ENCODE results near the gene PARP2. TPM values are rescaled to one million over a fixed set of nuclear protein-coding genes. Genes with fewer than 3 reads are reported as not detected.

PARP2 gene
- total and polyA plus RNA-seq, 9 of the 15 experiments (the other 6 are each of a cell fraction or from before 2014, with no cell fraction given) = 19.7 to 50.5 (median 29.9) TPM

DNA sequence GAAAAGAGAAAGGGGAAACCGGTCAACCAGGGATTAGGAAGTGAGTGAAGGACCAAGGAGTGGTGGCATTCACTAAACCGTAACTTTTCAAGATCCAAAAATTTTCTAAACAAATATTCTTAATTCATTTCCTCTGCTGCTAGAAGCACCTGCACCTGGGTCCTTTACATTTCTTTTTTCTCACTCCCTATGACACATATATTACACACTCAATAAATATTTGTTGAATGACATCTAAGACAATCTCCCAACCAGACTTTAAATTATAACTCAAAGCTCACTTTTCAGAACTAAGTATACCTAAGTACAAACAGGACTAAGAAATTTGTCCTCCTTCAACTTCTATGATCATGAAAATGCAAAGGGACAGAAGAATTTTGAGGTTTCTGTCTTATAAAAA, 48.8 kb upstream of the PARP2 start (continued):
- TF ChIP-seq, protein P1, sequence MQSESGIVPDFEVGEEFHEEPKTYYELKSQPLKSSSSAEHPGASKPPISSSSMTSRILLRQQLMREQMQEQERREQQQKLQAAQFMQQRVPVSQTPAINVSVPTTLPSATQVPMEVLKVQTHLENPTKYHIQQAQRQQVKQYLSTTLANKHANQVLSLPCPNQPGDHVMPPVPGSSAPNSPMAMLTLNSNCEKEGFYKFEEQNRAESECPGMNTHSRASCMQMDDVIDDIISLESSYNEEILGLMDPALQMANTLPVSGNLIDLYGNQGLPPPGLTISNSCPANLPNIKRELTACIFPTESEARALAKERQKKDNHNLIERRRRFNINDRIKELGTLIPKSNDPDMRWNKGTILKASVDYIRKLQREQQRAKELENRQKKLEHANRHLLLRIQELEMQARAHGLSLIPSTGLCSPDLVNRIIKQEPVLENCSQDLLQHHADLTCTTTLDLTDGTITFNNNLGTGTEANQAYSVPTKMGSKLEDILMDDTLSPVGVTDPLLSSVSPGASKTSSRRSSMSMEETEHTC (IDR thresholded peaks at IDR 0.05) = no peak

DNA sequence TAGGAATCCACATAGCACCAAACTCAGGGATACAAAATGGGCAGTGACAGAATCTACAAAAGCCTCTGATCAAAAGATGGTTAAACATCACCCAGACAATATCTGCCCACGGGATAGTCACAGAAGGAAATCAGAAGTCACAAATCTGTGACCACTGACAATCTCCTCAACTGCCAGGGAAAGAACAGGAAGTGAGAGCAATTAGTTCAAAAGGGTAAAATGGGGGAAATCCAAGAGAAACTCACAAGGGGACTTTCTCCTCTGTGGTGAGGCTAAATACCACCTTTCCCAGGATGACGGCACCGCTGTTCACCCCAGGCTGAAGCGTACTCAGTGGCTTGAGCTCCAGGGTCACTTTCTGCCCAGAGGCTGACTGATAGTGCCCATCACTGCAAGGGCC, 48.4 kb upstream of the PARP2 start:
- no peak overlapping the region for H3K9ac ChIP-seq (ENCODE audit: insufficient read depth in 1 of 2, low read depth in 2 of 2, low read length in 2 of 2)
- TF ChIP-seq RFX1 (IDR thresholded peaks at IDR 0.05) = no peak
- TF ChIP-seq ZKSCAN1 (IDR thresholded peaks at IDR 0.05; ENCODE audit: low read depth, low read length) = no peak
- TF ChIP-seq, protein P2, sequence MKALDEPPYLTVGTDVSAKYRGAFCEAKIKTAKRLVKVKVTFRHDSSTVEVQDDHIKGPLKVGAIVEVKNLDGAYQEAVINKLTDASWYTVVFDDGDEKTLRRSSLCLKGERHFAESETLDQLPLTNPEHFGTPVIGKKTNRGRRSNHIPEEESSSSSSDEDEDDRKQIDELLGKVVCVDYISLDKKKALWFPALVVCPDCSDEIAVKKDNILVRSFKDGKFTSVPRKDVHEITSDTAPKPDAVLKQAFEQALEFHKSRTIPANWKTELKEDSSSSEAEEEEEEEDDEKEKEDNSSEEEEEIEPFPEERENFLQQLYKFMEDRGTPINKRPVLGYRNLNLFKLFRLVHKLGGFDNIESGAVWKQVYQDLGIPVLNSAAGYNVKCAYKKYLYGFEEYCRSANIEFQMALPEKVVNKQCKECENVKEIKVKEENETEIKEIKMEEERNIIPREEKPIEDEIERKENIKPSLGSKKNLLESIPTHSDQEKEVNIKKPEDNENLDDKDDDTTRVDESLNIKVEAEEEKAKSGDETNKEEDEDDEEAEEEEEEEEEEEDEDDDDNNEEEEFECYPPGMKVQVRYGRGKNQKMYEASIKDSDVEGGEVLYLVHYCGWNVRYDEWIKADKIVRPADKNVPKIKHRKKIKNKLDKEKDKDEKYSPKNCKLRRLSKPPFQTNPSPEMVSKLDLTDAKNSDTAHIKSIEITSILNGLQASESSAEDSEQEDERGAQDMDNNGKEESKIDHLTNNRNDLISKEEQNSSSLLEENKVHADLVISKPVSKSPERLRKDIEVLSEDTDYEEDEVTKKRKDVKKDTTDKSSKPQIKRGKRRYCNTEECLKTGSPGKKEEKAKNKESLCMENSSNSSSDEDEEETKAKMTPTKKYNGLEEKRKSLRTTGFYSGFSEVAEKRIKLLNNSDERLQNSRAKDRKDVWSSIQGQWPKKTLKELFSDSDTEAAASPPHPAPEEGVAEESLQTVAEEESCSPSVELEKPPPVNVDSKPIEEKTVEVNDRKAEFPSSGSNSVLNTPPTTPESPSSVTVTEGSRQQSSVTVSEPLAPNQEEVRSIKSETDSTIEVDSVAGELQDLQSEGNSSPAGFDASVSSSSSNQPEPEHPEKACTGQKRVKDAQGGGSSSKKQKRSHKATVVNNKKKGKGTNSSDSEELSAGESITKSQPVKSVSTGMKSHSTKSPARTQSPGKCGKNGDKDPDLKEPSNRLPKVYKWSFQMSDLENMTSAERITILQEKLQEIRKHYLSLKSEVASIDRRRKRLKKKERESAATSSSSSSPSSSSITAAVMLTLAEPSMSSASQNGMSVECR (CRISPR knock-in tag; IDR thresholded peaks at IDR 0.05) = no peak
- TF ChIP-seq SP1 (CRISPR knock-in tag; IDR thresholded peaks at IDR 0.05) = no peak
- TF ChIP-seq SMAD3 (CRISPR knock-in tag; conservative IDR thresholded peaks at IDR 0.05) = no peak
- TF ChIP-seq NFYB (IDR thresholded peaks at IDR 0.05; ENCODE audit: extremely low read depth, insufficient read length) = no peak
- WGBS (ENCODE audit: insufficient coverage, low coverage, missing lambda C conversion rate) = 83% methylated on average over 4 of the region's 4 CpGs
- no peaks in the 10 kb centered on the region for H3K79me2 ChIP-seq (ENCODE audit: control insufficient read depth, insufficient read depth, low read length)
- intact Hi-C loops (cut with micrococcal nuclease) = no loop called here
- no peaks in the 10 kb centered on the region for H4K20me1 ChIP-seq (replicated peaks; ENCODE audit: control insufficient read depth, insufficient read depth, low read length)
- FAIRE-seq (no peak), ATAC-seq (no peak), DNase-seq (ENCODE audit: extremely low read depth in 1 of 4, low spot score in 3 of 4) (no peak)
- CTCF ChIA-PET (ENCODE audit: low intra/inter-chr PET ratio) = no interaction called here
- peaks cover 61% of the 10 kb centered on the region; the same call in 2 of the 3 replicates for H3K36me3 ChIP-seq (ENCODE audit: control insufficient read depth, insufficient read depth, low read length)
- H3K9me3 ChIP-seq (replicated peaks; ENCODE audit: control insufficient read depth, insufficient read depth, low read depth, low read length) = no peaks in the 10 kb centered on the region
- no peak overlapping the region for H3K4me2 ChIP-seq (ENCODE audit: insufficient read depth, low read length)
- no peaks in the 10 kb centered on the region for H3K27me3 ChIP-seq (ENCODE audit: control insufficient read depth in 2 of 2, insufficient read depth in 2 of 2, low read length in 2 of 2)
- H3K27ac ChIP-seq (ENCODE audit: extremely low read depth, low read depth, low read length) = no peak overlapping the region
- in situ Hi-C loops (cut with MboI) = no loop called here
- no peak overlapping the region for H2AFZ ChIP-seq (ENCODE audit: low read depth, low read length)
- POLR2A ChIA-PET = no interaction called here
- no TSS peak for BruUV-seq (replicated peaks)
- no peaks in the 10 kb centered on the region for H3K4me1 ChIP-seq (replicated peaks in 1 of 2; ENCODE audit: control insufficient read depth in 2 of 2, insufficient read depth in 2 of 2, low read length in 2 of 2)
- no peaks in the 10 kb centered on the region for H3K9me1 ChIP-seq (ENCODE audit: control insufficient read depth, insufficient read depth, low read length)
- no peak overlapping the region for H3K4me3 ChIP-seq

Measured in K562 (cell line).